Measurements from ENCODE around the gene JOSD2.

GRCh38 chr19:50462970-50463369 lies 48.0 kb downstream of the JOSD2 start:
- TF ChIP-seq POLR2A (IDR thresholded peaks at IDR 0.05) (no peak), CTCF (IDR thresholded peaks at IDR 0.05) (no peak)
